Hepatocyte (in vitro differentiated cells): ENCODE results near the gene NPAS4.

Experiments used
- EZH2 ChIP-seq: fragments of 200-600 bp; sonication (generic); IDR thresholded peaks from 2 replicates; pipeline ENCODE4 v1.6.1; 2016; ENCODE audit warnings: antibody characterized with exemption, mild to moderate bottlenecking, borderline replicate concordance
- EZH2phosphoT487 ChIP-seq: fragments of 200-600 bp; sonication (generic); IDR thresholded peaks from one replicate; pipeline ENCODE4 v1.6.1; 2018; ENCODE audit warnings: antibody characterized with exemption, mild to moderate bottlenecking, low read depth, moderate library complexity; ENCODE audit not compliant: unreplicated experiment, severe bottlenecking
- TF ChIP-seq, protein P1 (sequence below): fragments of 200-600 bp; sonication (generic); IDR thresholded peaks from 2 replicates; pipeline ENCODE4 v1.5.1; 2016; ENCODE audit warnings: antibody characterized with exemption, mild to moderate bottlenecking; ENCODE audit not compliant: poor library complexity

DNA sequence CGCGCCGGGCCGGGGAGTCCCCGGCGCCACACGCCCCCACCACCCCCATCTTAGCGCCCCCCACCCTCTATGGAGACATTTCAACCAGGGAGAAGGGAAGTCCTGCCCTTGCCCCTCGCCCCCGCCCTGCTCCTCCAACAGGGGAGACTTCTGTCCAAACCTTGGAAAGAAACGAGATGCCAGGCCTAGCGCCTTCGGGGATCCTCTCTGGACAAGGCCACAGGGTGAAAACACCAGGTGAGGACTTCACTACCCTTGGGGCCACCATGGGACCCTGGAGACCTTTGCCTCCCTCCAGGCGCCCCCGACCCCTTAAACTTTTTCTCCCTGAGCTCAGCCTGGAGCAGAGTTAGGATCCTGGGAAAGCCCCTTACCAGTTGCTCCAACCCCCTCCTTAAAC lies 11.6 kb upstream of the NPAS4 start:
- TF ChIP-seq, protein P1, sequence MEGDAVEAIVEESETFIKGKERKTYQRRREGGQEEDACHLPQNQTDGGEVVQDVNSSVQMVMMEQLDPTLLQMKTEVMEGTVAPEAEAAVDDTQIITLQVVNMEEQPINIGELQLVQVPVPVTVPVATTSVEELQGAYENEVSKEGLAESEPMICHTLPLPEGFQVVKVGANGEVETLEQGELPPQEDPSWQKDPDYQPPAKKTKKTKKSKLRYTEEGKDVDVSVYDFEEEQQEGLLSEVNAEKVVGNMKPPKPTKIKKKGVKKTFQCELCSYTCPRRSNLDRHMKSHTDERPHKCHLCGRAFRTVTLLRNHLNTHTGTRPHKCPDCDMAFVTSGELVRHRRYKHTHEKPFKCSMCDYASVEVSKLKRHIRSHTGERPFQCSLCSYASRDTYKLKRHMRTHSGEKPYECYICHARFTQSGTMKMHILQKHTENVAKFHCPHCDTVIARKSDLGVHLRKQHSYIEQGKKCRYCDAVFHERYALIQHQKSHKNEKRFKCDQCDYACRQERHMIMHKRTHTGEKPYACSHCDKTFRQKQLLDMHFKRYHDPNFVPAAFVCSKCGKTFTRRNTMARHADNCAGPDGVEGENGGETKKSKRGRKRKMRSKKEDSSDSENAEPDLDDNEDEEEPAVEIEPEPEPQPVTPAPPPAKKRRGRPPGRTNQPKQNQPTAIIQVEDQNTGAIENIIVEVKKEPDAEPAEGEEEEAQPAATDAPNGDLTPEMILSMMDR = no peak
- TF ChIP-seq EZH2 (no peak), EZH2phosphoT487 (no peak)
